Panc1 (cell line): Measurements from ENCODE around the gene CREBBP. TPM values are rescaled to one million over a fixed set of nuclear protein-coding genes. Genes with fewer than 3 reads are reported as not detected.

ENCODE experiments used
- ATAC-seq: fragments of 200-7000 bp; cut with Tn5 transposase; 2 replicates; pipeline ENCODE4 v1.9.1; 2020; ENCODE audit warnings: mild to moderate bottlenecking, moderate library complexity
- BruUV-seq: library from RNA; stranded (reverse); fragments of 400-500 nt; replicated peaks from 2 replicates; lab custom pipeline; 2021; lab: Mats Ljungman, UMichigan
- CTCF ChIA-PET: fragments of 300-600 bp; sonication (Branson Sonifier 250); formaldehyde crosslinking; loops from one replicate; lab custom pipeline; 2022; ENCODE audit warnings: antibody characterized with exemption; lab: Charles Lee
- POLR2A ChIA-PET: fragments of 300-600 bp; sonication (Branson Sonifier 250); formaldehyde crosslinking; loops from one replicate; lab custom pipeline; 2022; ENCODE audit warnings: antibody characterized with exemption; lab: Charles Lee
- DNase-seq: peaks from one replicate; pipeline ENCODE4 v3.0.0-alpha.2; 2010; ENCODE audit warnings: low read depth, low spot score
- H3K27ac ChIP-seq: 2 replicates; pipeline ENCODE4 v1.5.1; 2011; ENCODE audit warnings: mild to moderate bottlenecking, low read length, inconsistent platforms
- H3K27me3 ChIP-seq: fragments of 200-500 bp; sonication (Bioruptor generic); 2 replicates; pipeline ENCODE4 v1.6.0; 2014; ENCODE audit warnings: low read length, inconsistent platforms; ENCODE audit not compliant: control insufficient read depth, insufficient read depth
- H3K36me3 ChIP-seq: fragments of 200-500 bp; sonication (Bioruptor generic); 2 replicates; pipeline ENCODE4 v1.5.1; 2014; ENCODE audit warnings: inconsistent platforms, mild to moderate bottlenecking, low read length, moderate library complexity; ENCODE audit not compliant: control insufficient read depth, insufficient read depth
- H3K4me1 ChIP-seq: 2 replicates; pipeline ENCODE4 v1.5.1; 2011; ENCODE audit warnings: inconsistent platforms, mild to moderate bottlenecking, low read length, moderate library complexity; ENCODE audit not compliant: control insufficient read depth, insufficient read depth
- H3K4me3 ChIP-seq, 2 experiments: 2 replicates each; pipeline ENCODE4 v1.5.1; 2011 to 2012; ENCODE audit warnings: low read depth in 2 of 2, low read length in 2 of 2, mild to moderate bottlenecking in 2 of 2, inconsistent platforms in 1 of 2, moderate library complexity in 1 of 2
- H3K9me3 ChIP-seq: fragments of 200-500 bp; sonication (Bioruptor generic); 2 replicates; pipeline ENCODE4 v1.5.1; 2014; ENCODE audit warnings: low read depth, mild to moderate bottlenecking, inconsistent platforms, low read length, moderate library complexity; ENCODE audit not compliant: control insufficient read depth, insufficient read depth
- POLR2AphosphoS5 ChIP-seq: IDR thresholded peaks from 2 replicates; pipeline ENCODE4 v1.6.1; 2012; ENCODE audit warnings: mild to moderate bottlenecking, low read depth, low read length, moderate library complexity
- SIN3A ChIP-seq: IDR thresholded peaks from 2 replicates; pipeline ENCODE4 v1.6.1; 2012; ENCODE audit warnings: low read depth, mild to moderate bottlenecking, low read length, moderate library complexity, borderline replicate concordance; ENCODE audit not compliant: insufficient read depth
- TCF7L2 ChIP-seq: IDR thresholded peaks from 2 replicates; pipeline ENCODE4 v1.6.1; 2011; ENCODE audit warnings: mild to moderate bottlenecking, low read depth, low read length, inconsistent platforms
- in situ Hi-C: cut with HindIII; loops from 2 replicates; pipeline ENCODE4 v1.10.0; 2016; ENCODE audit warnings: low sequenced_read_pairs, low pct_unique_long_range_greater_than_20kb
- intact Hi-C: fragments of 100-400 bp; cut with micrococcal nuclease; formaldehyde crosslinking; loops from one replicate; pipeline ENCODE4 v1.10.0; 2022; ENCODE audit not compliant: unreplicated experiment
- total RNA-seq: library from RNA; stranded (reverse); gene quantifications from one replicate; pipeline ENCODE4 v1.2.1, GENCODE V29; 2021; ENCODE audit not compliant: unreplicated experiment
- TF ChIP-seq, protein P1 (sequence below), 2 experiments: IDR thresholded peaks; 2 replicates each; pipeline ENCODE4 v1.6.1; 2011 to 2012; ENCODE audit warnings: low read depth in 2 of 2, control low read depth in 1 of 2, low read length in 1 of 2, mild to moderate bottlenecking in 1 of 2, moderate library complexity in 1 of 2; ENCODE audit not compliant: insufficient read depth in 1 of 2
- TF ChIP-seq, protein P2 (sequence below): fragments of 450-650 bp; IDR thresholded peaks from 2 replicates; pipeline ENCODE4 v1.5.1; 2017; ENCODE audit warnings: mild to moderate bottlenecking

The CREBBP gene
- total RNA-seq, 1 experiment from 2014 or later = 60.2 TPM

- H3K9me3 ChIP-seq = no peaks in the 10 kb centered on the region
- in situ Hi-C loops (no loop called here), intact Hi-C loops (no loop called here)
- DNase-seq (no peak), ATAC-seq (no peak)
- ChIA-PET POLR2A (no interaction called here), CTCF (no interaction called here)
- H3K36me3 ChIP-seq = no peaks in the 10 kb centered on the region
- H3K27me3 ChIP-seq = no peaks in the 10 kb centered on the region
- H3K27ac ChIP-seq = no peak overlapping the region
- H3K4me3 ChIP-seq = no peak overlapping the region
- TF ChIP-seq TCF7L2 (no peak), SIN3A (no peak), POLR2AphosphoS5 (no peak)
- TF ChIP-seq, protein P1, sequence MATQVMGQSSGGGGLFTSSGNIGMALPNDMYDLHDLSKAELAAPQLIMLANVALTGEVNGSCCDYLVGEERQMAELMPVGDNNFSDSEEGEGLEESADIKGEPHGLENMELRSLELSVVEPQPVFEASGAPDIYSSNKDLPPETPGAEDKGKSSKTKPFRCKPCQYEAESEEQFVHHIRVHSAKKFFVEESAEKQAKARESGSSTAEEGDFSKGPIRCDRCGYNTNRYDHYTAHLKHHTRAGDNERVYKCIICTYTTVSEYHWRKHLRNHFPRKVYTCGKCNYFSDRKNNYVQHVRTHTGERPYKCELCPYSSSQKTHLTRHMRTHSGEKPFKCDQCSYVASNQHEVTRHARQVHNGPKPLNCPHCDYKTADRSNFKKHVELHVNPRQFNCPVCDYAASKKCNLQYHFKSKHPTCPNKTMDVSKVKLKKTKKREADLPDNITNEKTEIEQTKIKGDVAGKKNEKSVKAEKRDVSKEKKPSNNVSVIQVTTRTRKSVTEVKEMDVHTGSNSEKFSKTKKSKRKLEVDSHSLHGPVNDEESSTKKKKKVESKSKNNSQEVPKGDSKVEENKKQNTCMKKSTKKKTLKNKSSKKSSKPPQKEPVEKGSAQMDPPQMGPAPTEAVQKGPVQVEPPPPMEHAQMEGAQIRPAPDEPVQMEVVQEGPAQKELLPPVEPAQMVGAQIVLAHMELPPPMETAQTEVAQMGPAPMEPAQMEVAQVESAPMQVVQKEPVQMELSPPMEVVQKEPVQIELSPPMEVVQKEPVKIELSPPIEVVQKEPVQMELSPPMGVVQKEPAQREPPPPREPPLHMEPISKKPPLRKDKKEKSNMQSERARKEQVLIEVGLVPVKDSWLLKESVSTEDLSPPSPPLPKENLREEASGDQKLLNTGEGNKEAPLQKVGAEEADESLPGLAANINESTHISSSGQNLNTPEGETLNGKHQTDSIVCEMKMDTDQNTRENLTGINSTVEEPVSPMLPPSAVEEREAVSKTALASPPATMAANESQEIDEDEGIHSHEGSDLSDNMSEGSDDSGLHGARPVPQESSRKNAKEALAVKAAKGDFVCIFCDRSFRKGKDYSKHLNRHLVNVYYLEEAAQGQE (IDR thresholded peaks at IDR 0.05; ENCODE audit: insufficient read depth in 1 of 2, low read depth in 2 of 2, low read length in 1 of 2) = no peak
- BruUV-seq = no TSS peak
- peaks cover 31% of the 10 kb centered on the region for H3K4me1 ChIP-seq
Observed at GRCh38 chr16:3825940-3826339, 54.6 kb downstream of the CREBBP start.

DNA sequence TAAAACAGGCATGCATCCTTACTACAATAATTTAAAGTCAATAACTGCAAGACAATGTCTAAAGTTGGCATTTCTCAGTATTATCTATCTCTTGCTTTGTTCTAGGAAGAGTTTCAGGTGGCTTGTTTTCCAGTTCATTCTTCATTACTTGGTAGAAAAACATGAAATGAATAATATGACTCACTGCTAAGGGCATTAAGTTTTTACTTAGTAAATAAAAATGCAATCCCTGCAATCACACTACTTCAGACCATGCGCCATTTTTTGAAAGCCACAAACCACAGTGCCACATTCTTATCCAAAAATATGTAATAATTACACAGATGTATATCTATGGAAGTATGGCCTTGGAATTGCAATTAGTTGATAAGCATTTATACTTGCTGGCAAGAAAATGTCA is 55.4 kb downstream of the CREBBP start:
- POLR2A ChIA-PET = no interaction called here
- in situ Hi-C loops = no loop called here
- CTCF ChIA-PET = no interaction called here
- peaks cover 39% of the 10 kb centered on the region for H3K4me1 ChIP-seq
- intact Hi-C loops = no loop called here
- no peak overlapping the region; the same call in 1 of the 2 replicates for H3K27ac ChIP-seq
- BruUV-seq = no TSS peak
- no peaks in the 10 kb centered on the region for H3K36me3 ChIP-seq
- no peaks in the 10 kb centered on the region for H3K27me3 ChIP-seq
- ATAC-seq = no peak
- no peak overlapping the region for H3K4me3 ChIP-seq
- no peaks in the 10 kb centered on the region for H3K9me3 ChIP-seq
- TF ChIP-seq POLR2AphosphoS5 (no peak), SIN3A (no peak), TCF7L2 (no peak)
- TF ChIP-seq, protein P1 (IDR thresholded peaks at IDR 0.05; ENCODE audit: insufficient read depth in 1 of 2, low read depth in 2 of 2, low read length in 1 of 2) = no peak
- TF ChIP-seq, protein P2, sequence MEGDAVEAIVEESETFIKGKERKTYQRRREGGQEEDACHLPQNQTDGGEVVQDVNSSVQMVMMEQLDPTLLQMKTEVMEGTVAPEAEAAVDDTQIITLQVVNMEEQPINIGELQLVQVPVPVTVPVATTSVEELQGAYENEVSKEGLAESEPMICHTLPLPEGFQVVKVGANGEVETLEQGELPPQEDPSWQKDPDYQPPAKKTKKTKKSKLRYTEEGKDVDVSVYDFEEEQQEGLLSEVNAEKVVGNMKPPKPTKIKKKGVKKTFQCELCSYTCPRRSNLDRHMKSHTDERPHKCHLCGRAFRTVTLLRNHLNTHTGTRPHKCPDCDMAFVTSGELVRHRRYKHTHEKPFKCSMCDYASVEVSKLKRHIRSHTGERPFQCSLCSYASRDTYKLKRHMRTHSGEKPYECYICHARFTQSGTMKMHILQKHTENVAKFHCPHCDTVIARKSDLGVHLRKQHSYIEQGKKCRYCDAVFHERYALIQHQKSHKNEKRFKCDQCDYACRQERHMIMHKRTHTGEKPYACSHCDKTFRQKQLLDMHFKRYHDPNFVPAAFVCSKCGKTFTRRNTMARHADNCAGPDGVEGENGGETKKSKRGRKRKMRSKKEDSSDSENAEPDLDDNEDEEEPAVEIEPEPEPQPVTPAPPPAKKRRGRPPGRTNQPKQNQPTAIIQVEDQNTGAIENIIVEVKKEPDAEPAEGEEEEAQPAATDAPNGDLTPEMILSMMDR = no peak
- DNase-seq = no peak
